ENCODE results near the gene CCDC178.
"Not testable (repeated sequence)": the region's sequence is repeated elsewhere in the genome, so short reads cannot be mapped to it uniquely, and the experiment has no call there.

CCDC178 gene, protein sequence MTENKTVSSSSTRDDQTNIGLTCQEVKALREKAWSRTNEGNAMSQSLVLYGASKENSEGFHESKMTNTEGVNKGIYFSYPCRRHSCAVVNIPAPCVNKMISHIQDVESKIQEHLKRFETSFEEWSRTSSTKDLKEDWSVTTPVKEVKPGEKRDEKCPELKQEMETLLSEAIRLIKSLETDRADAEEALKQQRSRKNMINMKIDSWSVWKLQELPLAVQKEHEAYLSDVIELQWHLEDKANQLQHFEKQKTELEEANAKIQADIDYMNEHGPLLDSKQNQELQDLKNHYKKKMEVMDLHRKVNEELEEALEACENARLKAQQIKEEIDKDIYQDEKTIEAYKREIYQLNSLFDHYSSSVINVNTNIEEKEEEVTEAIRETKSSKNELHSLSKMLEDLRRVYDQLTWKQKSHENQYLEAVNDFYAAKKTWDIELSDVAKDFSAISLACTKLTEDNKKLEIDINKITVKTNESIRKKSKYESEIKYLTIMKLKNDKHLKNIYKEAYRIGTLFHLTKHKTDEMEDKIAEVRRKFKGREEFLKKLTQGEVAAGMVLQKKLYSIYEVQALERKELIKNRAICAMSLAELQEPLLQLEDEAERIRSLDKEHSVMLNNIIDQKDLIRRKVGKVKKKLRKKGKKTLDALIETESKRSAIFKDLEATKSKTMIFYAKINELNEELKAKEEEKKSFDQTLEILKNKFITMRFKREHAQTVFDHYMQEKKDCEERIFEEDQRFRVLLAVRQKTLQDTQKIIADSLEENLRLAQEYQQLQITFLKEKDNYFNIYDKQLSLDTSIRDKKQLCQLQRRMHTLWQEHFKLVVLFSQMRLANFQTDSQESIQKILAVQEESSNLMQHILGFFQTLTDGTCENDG

GRCh38 chr18:33440060-33441043 lies at the start of gene CCDC178:
Gene CCDC178, minus strand, starts transcription at chr18:33440721. Its CDS starts 28,633 bp downstream, at chr18:33412088.
- no peak for DNase-seq

- no peak for DNase-seq
Measured at GRCh38 chr18:33483908-33484307, 43.4 kb upstream of the CCDC178 start.

GRCh38 chr18:33472509-33472908 lies 32.0 kb upstream of the CCDC178 start:
- no peak for DNase-seq

DNA sequence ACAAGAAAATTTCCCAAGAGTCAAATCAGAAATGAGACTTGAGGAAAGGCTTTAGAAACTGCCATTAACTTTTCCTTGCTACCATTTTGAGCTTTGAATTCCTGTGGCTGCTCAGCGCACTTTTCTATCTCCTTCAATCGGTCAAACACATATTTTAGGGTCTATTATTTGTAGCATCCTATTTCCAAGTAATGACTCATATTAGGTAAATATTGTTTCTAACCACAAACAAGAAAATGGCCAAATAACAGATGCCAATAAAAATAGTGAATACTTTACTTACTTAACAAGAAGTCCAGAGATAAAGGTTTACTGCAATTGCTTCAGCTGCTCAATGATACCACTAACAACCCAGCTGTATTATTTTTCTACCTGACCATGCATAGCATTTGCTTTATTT lies 29.7 kb upstream of the CCDC178 start:
- no peak for DNase-seq

- no peak for DNase-seq
Measured at GRCh38 chr18:33469699-33470098, 29.2 kb upstream of the CCDC178 start.

DNA sequence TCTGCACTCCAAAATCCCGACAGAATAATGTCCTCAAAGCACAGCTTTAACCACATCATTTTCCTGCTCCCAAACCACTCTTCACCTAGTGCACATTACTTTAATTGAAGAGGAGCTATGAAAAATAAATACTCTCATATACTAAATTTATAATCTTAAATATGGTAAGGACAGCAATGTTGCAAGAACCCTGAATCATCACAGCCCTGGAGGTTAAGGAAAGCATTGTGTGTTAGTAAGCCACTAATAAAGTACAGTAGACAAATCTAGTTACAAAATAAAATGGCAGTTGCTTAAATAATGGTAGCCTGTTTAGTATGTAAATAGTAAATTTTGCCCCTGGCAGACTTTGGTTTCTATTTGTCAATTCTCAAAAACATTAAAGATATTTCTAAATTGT lies 27.0 kb upstream of the CCDC178 start:
- no peak for DNase-seq

DNA sequence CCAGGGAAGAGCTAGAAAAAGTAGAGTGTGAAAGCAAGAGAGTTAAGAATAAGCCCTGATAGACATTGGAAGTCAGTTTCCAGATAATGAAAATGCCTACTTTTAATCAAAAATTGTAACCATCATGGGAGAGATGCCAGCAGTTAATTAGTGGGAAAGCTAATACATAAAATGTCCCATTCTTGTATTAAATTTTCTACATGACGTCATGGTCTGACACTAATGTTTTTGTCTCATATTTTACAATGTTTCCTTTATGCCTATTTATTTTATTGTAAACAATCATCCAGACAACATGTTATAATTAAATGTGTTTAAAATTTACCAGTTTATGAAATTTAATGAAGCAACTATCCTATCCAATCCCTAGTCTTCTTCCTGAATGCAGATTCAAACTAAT lies 26.3 kb upstream of the CCDC178 start:
- DNase-seq: no peak

DNA sequence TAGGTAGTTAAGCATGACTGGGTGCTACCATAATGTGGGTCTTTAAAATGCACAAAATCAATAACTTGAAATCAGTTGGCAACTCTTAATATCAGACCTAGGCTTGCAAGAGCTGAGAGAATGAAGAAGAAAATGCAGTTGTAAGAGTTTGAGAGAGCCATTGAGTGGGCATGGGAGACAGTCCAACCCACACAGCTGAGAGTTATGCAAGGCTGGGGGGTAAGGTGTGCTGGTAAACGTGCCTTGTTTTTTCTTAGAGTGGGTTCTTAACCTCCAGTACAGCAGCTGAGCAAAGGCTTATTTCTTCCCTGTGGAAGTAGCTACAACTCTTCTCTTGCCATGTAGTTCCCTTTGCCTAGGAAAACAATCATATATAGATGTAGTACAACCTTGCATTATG lies 20.2 kb upstream of the CCDC178 start:
- no peak for DNase-seq

DNA sequence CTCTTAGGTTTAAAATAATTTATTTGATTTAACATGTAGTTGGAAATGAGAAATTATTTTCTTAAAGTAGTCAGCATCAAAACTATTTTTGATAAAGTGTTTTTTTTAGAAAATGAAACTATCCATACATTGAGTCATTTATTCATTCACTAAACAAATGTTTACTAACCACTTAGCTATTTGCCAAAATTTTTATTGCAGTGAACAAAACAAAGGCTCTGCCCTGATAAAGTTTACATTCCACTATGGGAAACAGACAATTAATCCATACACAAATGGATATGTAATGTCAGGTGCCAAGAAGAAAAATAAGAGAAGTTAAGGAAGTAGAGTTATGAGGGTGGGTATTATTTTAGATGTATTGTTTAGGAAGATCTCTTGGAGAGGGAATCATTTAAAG lies 19.1 kb upstream of the CCDC178 start:
- no peak for DNase-seq

- DNase-seq: no peak
Measured at GRCh38 chr18:33446604-33447003, 6.1 kb upstream of the CCDC178 start.

DNA sequence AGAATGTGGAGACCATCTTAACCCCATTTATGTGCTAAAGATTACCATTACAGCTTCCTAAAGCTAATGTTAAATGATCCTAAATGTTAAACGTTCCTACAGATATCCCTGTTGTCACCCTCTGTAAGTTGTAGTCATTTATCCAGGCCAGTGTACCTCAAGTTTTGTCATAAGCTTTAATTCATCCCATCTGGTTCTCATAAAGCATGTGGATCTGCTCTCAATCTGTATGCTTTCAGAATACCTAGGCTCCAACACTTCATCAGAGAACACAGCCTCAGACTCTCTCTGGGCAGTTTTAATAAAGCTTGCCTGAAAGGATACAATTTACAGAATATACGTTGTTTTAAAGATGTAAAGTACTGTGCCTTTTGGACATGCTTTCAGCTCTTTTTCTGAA lies 4.2 kb upstream of the CCDC178 start:
- no peak for DNase-seq

DNA sequence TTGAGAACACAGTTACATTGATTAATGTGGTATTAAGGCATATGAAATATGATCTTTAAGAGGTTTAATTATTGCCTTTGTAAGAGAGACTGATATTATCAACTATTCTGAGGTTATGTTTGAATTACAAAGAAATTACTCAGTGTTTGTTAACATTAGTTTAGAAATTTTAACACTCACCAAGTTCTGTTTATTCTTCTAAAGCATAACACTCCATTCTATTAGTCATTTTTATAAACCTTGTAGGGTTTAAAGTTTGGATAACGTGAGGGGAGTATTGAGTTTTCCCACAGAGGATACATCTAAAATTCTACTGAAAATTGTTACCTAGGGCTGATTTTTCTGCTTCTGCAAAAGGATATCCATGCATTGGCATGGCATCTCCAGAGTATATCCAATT lies 7.7 kb downstream of the CCDC178 start:
- no peak for DNase-seq

DNA sequence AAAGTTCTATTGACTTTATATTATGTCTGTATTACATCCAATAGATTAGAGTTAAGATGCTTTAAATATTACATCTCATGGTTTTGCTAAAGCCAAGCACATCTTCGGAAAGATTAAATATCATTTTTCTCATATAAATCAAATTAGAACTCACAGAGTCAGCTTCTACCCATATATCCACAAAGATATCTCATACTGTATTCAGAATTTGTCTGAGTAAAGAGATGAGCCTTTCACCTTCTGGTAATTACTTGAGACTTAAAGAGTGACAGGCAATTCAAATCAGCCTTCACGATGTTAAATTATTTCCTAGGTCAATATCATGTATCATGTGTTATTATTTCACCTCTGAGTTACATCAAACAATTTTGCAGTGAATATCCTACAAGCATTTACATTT lies 13.0 kb downstream of the CCDC178 start:
- no peak for DNase-seq

GRCh38 chr18:33424266-33424946 lies 16.1 kb downstream of the CCDC178 start:
- no peak for DNase-seq

GRCh38 chr18:33421225-33421624 lies 19.3 kb downstream of the CCDC178 start:
- DNase-seq: no peak

- DNase-seq: no peak
Measured at GRCh38 chr18:33404244-33404873, 36.2 kb downstream of the CCDC178 start.

- not testable (repeated sequence) for DNase-seq
Measured at GRCh38 chr18:33398939-33399338, 41.6 kb downstream of the CCDC178 start.

DNA sequence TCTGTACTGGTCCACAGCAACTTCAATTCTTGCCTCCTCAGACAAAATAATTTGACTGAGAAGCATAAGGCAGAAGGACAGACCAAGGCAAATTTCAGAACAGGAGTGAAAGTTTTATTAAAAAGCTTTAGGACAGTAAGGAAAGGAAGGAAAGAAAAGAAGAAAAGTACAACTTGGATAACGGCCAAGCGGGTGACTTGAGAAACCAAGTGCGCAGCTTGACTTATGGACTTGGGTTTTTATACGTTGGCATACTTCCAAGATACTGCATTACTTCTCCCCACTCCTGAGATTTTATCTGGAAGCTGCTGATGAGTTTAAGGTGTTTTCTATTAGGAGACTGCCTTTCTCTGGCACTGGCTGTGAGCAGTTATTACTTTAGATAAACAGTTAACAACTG lies 64.7 kb downstream of the CCDC178 start:
- DNase-seq: no peak

GRCh38 chr18:33372442-33372841 lies 68.1 kb downstream of the CCDC178 start:
- DNase-seq: no peak

GRCh38 chr18:33369711-33370449 lies 70.6 kb downstream of the CCDC178 start:
- no peak for DNase-seq

- no peak for DNase-seq
Measured at GRCh38 chr18:33356735-33357134, 83.8 kb downstream of the CCDC178 start.
